Measurements from ENCODE around the gene KCNG2. TPM values are rescaled to one million over a fixed set of nuclear protein-coding genes. Genes with fewer than 3 reads are reported as not detected.
A peak's percentile ranks its signal among the peaks of the same experiment; 100 is the strongest.

Gene KCNG2
- total and polyA plus RNA-seq, 2 experiments from 2014 or later, result 0.15 TPM; not detected in 1

DNA sequence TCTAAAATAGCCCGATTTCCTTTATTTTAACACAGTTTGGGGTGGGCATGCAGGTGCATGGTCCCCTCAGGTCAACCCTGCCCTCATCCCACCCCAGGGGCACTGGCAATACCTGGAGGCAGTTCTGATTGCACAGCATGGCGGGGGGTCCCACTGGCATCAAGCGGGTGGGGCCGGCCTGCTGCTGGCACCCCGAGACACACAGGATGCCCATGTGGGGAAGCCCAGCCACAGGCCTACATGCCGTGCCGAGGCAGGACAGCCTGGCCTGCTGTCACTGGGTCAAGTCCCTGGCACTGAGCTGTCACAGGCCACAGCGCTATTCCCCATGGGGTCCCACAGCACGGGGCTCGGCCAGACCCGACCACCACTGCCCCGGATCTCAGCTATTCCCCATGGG lies 11.9 kb upstream of the KCNG2 start:
- no peaks in the 10 kb centered on the region for H3K36me3 ChIP-seq
- no peak for DNase-seq (ENCODE audit: low read depth in 1 of 2, low spot score in 1 of 2)
- H3K27ac ChIP-seq, result no peak overlapping the region
- TF ChIP-seq, protein P1, sequence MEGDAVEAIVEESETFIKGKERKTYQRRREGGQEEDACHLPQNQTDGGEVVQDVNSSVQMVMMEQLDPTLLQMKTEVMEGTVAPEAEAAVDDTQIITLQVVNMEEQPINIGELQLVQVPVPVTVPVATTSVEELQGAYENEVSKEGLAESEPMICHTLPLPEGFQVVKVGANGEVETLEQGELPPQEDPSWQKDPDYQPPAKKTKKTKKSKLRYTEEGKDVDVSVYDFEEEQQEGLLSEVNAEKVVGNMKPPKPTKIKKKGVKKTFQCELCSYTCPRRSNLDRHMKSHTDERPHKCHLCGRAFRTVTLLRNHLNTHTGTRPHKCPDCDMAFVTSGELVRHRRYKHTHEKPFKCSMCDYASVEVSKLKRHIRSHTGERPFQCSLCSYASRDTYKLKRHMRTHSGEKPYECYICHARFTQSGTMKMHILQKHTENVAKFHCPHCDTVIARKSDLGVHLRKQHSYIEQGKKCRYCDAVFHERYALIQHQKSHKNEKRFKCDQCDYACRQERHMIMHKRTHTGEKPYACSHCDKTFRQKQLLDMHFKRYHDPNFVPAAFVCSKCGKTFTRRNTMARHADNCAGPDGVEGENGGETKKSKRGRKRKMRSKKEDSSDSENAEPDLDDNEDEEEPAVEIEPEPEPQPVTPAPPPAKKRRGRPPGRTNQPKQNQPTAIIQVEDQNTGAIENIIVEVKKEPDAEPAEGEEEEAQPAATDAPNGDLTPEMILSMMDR (IDR thresholded peaks at IDR 0.05; ENCODE audit: low read depth, low read length), result no peak
- no peak overlapping the region for H3K4me3 ChIP-seq
- H3K9me3 ChIP-seq (ENCODE audit: low read depth), result no peaks in the 10 kb centered on the region
- H3K4me1 ChIP-seq (ENCODE audit: low read depth), result no peaks in the 10 kb centered on the region
- H3K27me3 ChIP-seq, result peaks cover 69% of the 10 kb centered on the region

DNA sequence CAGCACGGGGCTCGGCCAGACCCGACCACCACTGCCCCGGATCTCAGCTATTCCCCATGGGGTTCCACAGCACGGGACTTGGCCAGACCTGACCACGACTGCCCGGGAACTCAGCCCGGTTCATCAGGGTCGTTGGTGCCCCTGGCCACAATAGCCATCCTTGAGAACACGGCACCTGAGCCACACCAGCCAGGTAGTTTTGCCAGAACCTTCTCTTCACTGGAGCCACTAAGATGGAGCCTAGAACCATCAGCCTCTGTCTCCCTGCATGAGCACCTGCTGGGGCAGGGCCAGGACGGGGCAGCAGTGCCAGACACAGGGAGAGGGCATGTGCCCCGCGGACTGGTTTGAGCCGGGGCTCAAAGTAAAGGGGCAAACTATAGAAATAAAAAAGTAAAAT lies 11.4 kb upstream of the KCNG2 start:
- H3K4me3 ChIP-seq, result no peak overlapping the region
- no peaks in the 10 kb centered on the region for H3K36me3 ChIP-seq
- no peaks in the 10 kb centered on the region for H3K9me3 ChIP-seq (ENCODE audit: low read depth)
- TF ChIP-seq, protein P1 (IDR thresholded peaks at IDR 0.05; ENCODE audit: low read depth, low read length), result no peak
- no peaks in the 10 kb centered on the region for H3K4me1 ChIP-seq (ENCODE audit: low read depth)
- H3K27ac ChIP-seq, result no peak overlapping the region
- peaks cover 73% of the 10 kb centered on the region for H3K27me3 ChIP-seq
- DNase-seq (ENCODE audit: low read depth in 1 of 2, low spot score in 1 of 2), result no peak

DNA sequence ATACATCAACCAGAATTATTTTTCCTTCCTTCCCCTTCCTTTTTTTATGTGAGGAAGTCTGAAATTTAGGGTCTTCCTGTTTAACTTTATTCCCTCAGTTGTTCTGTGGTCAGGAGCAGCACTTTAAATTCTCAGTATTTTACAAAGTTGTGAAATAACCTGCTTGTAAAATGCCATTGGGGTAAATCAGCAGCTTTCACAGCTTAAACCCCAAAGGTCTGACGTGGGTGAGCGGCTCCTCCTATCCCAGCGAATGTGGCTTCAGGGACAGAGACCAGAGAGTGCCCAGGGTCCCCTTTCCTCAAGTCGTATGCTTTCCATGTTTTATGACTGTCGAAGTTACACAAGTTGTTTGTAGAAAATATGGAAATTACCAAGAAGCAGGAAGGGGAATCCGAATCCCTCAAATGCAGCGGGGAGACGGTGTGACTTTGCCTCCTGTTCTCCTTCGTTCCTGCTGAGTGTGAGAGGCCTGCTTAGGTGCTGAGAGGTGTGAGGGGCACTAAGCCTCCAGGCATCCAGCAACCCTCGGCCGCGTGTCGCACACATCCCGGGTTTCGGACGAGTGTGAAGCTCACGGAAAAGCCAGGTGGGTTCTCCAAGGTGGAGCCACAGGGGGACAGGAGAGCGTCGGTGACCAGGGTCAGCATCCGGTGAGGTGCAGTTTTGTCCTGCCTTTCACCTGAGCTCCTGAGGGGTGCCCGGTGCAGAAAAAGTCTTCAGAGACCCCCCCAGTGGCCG lies 10.8 kb upstream of the KCNG2 start:
- Histone ChIP-seq H3K27me3 (peaks cover 80% of the 10 kb centered on the region), H3K4me1 (ENCODE audit: low read depth) (no peaks in the 10 kb centered on the region), H3K4me3 (no peak overlapping the region), H3K36me3 (no peaks in the 10 kb centered on the region), H3K27ac (no peak overlapping the region), H3K9me3 (ENCODE audit: low read depth) (no peaks in the 10 kb centered on the region)
- TF ChIP-seq, protein P1 (IDR thresholded peaks at IDR 0.05; ENCODE audit: low read depth, low read length), result no peak
- DNase-seq (ENCODE audit: low read depth in 1 of 2, low spot score in 1 of 2), result peak in 1 of 2 donors; percentile 79

DNA sequence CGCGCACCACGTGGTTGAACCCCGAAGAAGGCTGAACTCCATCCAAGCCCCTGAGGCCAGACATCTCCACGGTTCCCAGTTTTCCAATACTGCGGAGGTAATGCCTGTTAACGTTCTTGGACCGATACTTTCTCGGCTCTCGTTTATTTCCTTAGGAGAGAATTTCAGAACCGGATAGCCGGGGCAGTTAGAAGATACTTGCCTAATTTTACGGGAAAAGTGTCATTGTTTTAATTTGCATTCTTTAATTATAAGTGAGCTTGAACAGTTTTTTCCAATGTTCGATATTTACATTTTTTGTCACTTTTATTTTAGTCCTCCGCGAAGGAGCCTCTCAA lies 10.2 kb upstream of the KCNG2 start:
- Histone ChIP-seq H3K4me3 (no peak overlapping the region), H3K27me3 (peaks cover 85% of the 10 kb centered on the region), H3K4me1 (ENCODE audit: low read depth) (no peaks in the 10 kb centered on the region), H3K27ac (no peak overlapping the region), H3K36me3 (no peaks in the 10 kb centered on the region), H3K9me3 (ENCODE audit: low read depth) (no peaks in the 10 kb centered on the region)
- TF ChIP-seq, protein P1 (IDR thresholded peaks at IDR 0.05; ENCODE audit: low read depth, low read length), result no peak
- DNase-seq (ENCODE audit: low read depth in 1 of 2, low spot score in 1 of 2), result no peak

DNA sequence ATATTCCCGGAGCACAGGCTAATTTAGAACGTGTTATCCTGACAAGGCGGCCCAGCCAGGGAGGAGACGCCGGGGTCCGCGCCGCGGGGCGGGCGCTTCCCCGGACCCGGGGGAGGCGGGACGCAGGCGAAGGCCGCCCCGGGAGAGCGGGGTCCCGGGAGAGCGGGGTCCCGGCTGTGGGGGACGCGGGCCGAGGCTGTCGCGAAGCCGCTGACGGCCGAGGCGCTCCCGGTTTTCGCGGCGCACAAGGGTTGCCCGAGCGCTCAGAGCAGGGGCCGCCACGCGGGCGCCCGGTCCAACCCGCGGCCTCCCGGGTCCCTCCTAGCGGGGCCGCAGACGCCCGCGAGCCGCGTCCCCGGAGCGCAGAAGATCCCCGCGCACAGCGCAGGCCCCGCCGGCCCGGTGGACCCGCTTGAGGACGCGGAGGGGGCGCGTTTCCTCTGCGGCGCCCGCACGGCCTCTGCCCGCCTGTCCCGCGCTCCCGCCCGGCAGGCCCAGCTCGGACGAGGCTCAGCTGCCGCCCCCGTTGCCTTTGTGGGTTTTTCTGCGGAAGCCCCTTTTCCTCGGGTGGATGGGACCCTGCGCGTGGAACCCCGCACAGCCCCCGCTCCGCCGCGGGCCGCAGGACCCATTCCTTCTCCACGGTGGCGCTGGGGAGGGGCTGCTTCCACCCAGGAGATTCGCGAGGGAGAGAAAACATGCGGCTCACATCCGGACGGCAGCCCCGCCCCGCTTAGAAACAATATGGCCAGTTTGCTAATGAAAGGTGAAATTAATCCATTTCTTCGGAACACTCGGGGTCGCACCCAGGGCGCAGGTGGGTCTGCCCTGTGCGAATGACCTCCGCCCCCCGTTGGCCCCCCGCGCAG lies 9.6 kb upstream of the KCNG2 start:
- DNase-seq (ENCODE audit: low read depth in 1 of 2, low spot score in 1 of 2), result peak in 1 of 2 donors; percentile 58
- TF ChIP-seq, protein P1 (IDR thresholded peaks at IDR 0.05; ENCODE audit: low read depth, low read length), result no peak
- Histone ChIP-seq H3K9me3 (ENCODE audit: low read depth) (no peaks in the 10 kb centered on the region), H3K27ac (no peak overlapping the region), H3K27me3 (peaks cover 91% of the 10 kb centered on the region), H3K4me1 (ENCODE audit: low read depth) (no peaks in the 10 kb centered on the region), H3K4me3 (peak overlapping the region; percentile 4), H3K36me3 (no peaks in the 10 kb centered on the region)
